ENCODE data around the gene DGAT2.

The DGAT2 gene

DNA sequence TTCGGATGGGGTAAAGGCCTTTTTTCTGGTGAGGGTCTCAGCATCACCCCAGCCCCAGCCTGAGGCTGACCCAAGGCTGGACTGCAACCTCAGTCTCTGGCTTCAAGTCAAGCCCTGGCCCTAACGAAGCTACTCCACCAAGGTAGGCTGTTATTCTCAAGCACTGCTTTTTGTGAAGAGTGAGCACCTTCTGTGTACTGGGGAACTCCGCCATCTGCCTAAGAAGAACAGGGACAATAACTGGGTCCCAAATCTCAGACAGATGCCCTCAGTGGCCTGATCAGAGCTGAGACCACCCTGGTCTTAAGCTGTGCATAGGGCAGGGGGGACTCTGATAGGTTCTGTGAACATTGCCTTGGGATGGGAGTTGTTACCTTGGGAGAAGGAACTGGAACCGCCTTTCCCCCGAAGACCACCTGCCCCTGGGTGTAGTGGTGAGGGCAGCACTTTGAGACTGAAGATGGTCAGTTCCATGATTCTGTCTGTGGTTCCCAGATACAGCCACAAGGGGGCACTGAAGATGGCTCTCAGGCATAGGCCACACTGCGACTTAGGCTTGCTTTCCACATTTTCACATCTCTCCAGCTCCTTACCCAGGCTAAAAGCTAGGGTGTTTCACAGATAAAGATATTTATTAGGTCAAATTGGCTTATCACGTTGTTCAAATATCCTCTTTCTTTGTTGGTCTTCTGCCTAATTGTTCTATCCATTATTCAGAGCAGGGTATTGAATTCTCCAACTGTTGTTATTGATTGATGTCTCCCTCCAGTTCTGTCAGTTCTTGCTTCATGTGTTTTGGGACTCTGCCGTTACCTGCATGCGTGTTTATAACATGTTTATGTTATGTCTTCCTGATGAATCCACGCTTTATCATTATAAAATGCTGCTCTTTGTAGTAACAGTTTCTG is 34.6 kb downstream of the DGAT2 start:
- peak; percentile 84 for DNase-seq
- TF ChIP-seq, protein P1, sequence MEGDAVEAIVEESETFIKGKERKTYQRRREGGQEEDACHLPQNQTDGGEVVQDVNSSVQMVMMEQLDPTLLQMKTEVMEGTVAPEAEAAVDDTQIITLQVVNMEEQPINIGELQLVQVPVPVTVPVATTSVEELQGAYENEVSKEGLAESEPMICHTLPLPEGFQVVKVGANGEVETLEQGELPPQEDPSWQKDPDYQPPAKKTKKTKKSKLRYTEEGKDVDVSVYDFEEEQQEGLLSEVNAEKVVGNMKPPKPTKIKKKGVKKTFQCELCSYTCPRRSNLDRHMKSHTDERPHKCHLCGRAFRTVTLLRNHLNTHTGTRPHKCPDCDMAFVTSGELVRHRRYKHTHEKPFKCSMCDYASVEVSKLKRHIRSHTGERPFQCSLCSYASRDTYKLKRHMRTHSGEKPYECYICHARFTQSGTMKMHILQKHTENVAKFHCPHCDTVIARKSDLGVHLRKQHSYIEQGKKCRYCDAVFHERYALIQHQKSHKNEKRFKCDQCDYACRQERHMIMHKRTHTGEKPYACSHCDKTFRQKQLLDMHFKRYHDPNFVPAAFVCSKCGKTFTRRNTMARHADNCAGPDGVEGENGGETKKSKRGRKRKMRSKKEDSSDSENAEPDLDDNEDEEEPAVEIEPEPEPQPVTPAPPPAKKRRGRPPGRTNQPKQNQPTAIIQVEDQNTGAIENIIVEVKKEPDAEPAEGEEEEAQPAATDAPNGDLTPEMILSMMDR (IDR thresholded peaks at IDR 0.05), result peak; percentile 88
- H3K27me3 Mint-ChIP-seq (ENCODE audit: low read depth, poor library complexity), result peaks cover 4% of the 10 kb centered on the region
- no peaks in the 10 kb centered on the region for H3K36me3 Mint-ChIP-seq (ENCODE audit: low read depth)
- no peak overlapping the region for H3K27ac Mint-ChIP-seq
- H3K4me1 Mint-ChIP-seq, result no peaks in the 10 kb centered on the region
- no peak overlapping the region for H3K4me3 Mint-ChIP-seq
- no peaks in the 10 kb centered on the region for H3K9me3 Mint-ChIP-seq

DNA sequence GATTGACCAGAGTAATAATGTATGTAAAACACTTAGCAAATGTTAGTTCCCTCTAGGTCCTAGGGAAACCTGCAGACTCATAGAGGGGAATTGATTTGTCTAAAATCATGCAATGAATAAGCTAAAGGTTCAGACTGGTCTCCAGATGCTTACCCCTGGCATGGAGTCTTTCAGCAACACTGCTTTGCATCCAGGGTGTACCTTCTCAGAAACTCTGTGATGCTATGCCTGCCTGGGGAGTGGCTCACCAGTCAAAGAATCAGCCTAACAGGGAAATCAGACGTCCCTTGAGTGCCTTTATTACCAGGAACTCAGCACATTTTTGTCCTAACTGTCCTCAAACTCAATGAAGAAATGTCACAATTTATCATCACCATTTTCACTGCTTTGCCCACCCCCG is 40.5 kb downstream of the DGAT2 start:
- no peak for DNase-seq
- Mint-ChIP-seq H3K4me3 (no peak overlapping the region), H3K4me1 (peaks cover 19% of the 10 kb centered on the region), H3K27ac (no peak overlapping the region), H3K9me3 (no peaks in the 10 kb centered on the region), H3K27me3 (ENCODE audit: low read depth, poor library complexity) (peaks cover 6% of the 10 kb centered on the region), H3K36me3 (ENCODE audit: low read depth) (no peaks in the 10 kb centered on the region)
- TF ChIP-seq, protein P1 (IDR thresholded peaks at IDR 0.05), result no peak

GRCh38 chr11:75809991-75810390 is 41.4 kb downstream of the DGAT2 start:
- DNase-seq, result no peak
- Mint-ChIP-seq H3K9me3 (no peaks in the 10 kb centered on the region), H3K36me3 (ENCODE audit: low read depth) (no peaks in the 10 kb centered on the region), H3K27ac (peak overlapping the region; percentile 47), H3K4me1 (peaks cover 19% of the 10 kb centered on the region), H3K27me3 (ENCODE audit: low read depth, poor library complexity) (peaks cover 6% of the 10 kb centered on the region), H3K4me3 (no peak overlapping the region)
- TF ChIP-seq, protein P1 (IDR thresholded peaks at IDR 0.05), result no peak

GRCh38 chr11:75810637-75811390 is 42.2 kb downstream of the DGAT2 start:
- Mint-ChIP-seq H3K36me3 (ENCODE audit: low read depth) (no peaks in the 10 kb centered on the region), H3K4me3 (no peak overlapping the region), H3K9me3 (no peaks in the 10 kb centered on the region), H3K27me3 (ENCODE audit: low read depth, poor library complexity) (peaks cover 3% of the 10 kb centered on the region), H3K4me1 (peaks cover 19% of the 10 kb centered on the region), H3K27ac (no peak overlapping the region)
- no peak for DNase-seq
- TF ChIP-seq, protein P1 (IDR thresholded peaks at IDR 0.05), result no peak

DNA sequence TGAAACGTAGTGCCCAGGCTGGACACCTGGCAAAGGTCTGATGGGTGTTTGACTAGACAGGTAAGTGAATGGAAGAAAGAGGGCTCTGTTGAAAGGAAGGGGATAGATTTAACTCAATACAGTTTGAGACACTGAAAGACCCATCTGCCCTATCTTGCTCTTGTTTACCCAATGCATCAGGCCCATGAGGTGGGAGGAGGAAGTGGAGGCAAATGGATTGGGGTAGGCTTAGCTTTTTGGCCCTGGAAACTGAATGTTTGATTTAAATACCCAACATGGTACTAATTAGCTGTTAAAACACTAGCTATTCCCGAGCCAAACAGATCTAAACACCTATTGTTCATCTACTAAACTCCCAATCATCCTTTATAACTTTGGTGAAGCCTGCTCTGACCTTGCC is 42.9 kb downstream of the DGAT2 start:
- H3K4me3 Mint-ChIP-seq, result no peak overlapping the region
- TF ChIP-seq, protein P1 (IDR thresholded peaks at IDR 0.05), result no peak
- peaks cover 19% of the 10 kb centered on the region for H3K4me1 Mint-ChIP-seq
- no peaks in the 10 kb centered on the region for H3K9me3 Mint-ChIP-seq
- no peak overlapping the region for H3K27ac Mint-ChIP-seq
- no peaks in the 10 kb centered on the region for H3K36me3 Mint-ChIP-seq (ENCODE audit: low read depth)
- DNase-seq, result no peak
- peaks cover 3% of the 10 kb centered on the region for H3K27me3 Mint-ChIP-seq (ENCODE audit: low read depth, poor library complexity)

All from nephron progenitor cell (in vitro differentiated cells).